Parathyroid adenoma (tissue), 2 donors: Measurements from ENCODE around the gene SLC9A8.

Source experiments
- H2AFZ ChIP-seq: fragments of 300-600 bp; sonication (generic); one replicate; pipeline ENCODE4 v1.7.0; 2017; ENCODE audit warnings: antibody characterized with exemption, mild to moderate bottlenecking
- H3K27ac ChIP-seq: fragments of 300-600 bp; sonication (generic); one replicate; pipeline ENCODE4 v1.7.0; 2017
- H3K27me3 ChIP-seq: fragments of 300-600 bp; sonication (generic); one replicate; pipeline ENCODE4 v1.7.0; 2017; ENCODE audit warnings: low read length; ENCODE audit not compliant: control insufficient read depth, insufficient read depth
- H3K36me3 ChIP-seq: fragments of 300-600 bp; sonication (generic); one replicate; pipeline ENCODE4 v1.7.0; 2017; ENCODE audit warnings: low read length; ENCODE audit not compliant: control insufficient read depth, insufficient read depth
- H3K4me1 ChIP-seq: fragments of 300-600 bp; sonication (generic); one replicate; pipeline ENCODE4 v1.7.0; 2017; ENCODE audit warnings: control low read depth
- H3K4me2 ChIP-seq: fragments of 300-600 bp; sonication (generic); one replicate; pipeline ENCODE4 v1.7.0; 2017; ENCODE audit warnings: low read length
- H3K4me3 ChIP-seq: fragments of 300-600 bp; sonication (generic); one replicate; pipeline ENCODE4 v1.7.0; 2017; ENCODE audit warnings: low read depth, low read length
- H3K79me2 ChIP-seq: fragments of 300-600 bp; sonication (generic); one replicate; pipeline ENCODE4 v1.7.0; 2017; ENCODE audit warnings: control low read depth
- H3K9ac ChIP-seq: fragments of 300-600 bp; sonication (generic); one replicate; pipeline ENCODE4 v1.7.0; 2017; ENCODE audit warnings: mild to moderate bottlenecking
- H3K9me3 ChIP-seq: fragments of 300-600 bp; sonication (generic); one replicate; pipeline ENCODE4 v1.7.0; 2017; ENCODE audit warnings: low read length; ENCODE audit not compliant: control insufficient read depth
- TF ChIP-seq, protein P1 (sequence below): fragments of 300-600 bp; sonication (generic); IDR thresholded peaks from one replicate; pipeline ENCODE4 v1.7.0; 2017; ENCODE audit warnings: antibody characterized with exemption, mild to moderate bottlenecking
- donor health status: primary hyperparathyroidism.

SLC9A8 gene

DNA sequence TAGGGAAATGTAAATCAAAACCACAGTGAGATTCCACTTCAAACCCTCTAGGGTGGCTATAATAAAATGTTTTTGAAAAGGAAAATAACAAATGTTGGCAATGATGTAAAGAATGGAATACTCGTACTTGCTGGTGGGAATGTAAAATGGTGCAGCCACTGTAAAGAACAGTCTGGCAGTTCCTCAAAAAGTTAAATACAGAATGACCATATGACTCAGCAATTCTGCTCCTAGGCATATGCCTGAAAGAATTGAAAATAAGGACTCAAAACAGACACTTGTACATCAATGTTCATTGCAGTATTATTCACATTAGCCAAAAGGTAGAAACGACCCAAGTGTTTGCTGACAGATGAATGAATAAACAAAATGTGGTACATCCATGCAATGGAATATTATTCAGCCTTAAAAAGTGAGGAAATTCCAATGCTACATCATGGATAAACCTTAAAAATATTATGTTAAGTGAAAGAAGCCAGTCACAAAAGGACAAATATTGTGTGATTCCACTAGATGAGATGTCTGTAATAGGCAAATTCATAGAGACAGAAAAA lies 113.3 kb downstream of the SLC9A8 start:
- TF ChIP-seq, protein P1, sequence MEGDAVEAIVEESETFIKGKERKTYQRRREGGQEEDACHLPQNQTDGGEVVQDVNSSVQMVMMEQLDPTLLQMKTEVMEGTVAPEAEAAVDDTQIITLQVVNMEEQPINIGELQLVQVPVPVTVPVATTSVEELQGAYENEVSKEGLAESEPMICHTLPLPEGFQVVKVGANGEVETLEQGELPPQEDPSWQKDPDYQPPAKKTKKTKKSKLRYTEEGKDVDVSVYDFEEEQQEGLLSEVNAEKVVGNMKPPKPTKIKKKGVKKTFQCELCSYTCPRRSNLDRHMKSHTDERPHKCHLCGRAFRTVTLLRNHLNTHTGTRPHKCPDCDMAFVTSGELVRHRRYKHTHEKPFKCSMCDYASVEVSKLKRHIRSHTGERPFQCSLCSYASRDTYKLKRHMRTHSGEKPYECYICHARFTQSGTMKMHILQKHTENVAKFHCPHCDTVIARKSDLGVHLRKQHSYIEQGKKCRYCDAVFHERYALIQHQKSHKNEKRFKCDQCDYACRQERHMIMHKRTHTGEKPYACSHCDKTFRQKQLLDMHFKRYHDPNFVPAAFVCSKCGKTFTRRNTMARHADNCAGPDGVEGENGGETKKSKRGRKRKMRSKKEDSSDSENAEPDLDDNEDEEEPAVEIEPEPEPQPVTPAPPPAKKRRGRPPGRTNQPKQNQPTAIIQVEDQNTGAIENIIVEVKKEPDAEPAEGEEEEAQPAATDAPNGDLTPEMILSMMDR: no peak
- no peak overlapping the region for H3K9ac ChIP-seq
- no peaks in the 10 kb centered on the region for H3K27me3 ChIP-seq
- H2AFZ ChIP-seq: no peak overlapping the region
- no peak overlapping the region for H3K4me3 ChIP-seq
- no peak overlapping the region for H3K4me2 ChIP-seq
- no peaks in the 10 kb centered on the region for H3K4me1 ChIP-seq
- H3K9me3 ChIP-seq: no peaks in the 10 kb centered on the region
- H3K79me2 ChIP-seq: no peaks in the 10 kb centered on the region
- no peaks in the 10 kb centered on the region for H3K36me3 ChIP-seq
- H3K27ac ChIP-seq: no peak overlapping the region

DNA sequence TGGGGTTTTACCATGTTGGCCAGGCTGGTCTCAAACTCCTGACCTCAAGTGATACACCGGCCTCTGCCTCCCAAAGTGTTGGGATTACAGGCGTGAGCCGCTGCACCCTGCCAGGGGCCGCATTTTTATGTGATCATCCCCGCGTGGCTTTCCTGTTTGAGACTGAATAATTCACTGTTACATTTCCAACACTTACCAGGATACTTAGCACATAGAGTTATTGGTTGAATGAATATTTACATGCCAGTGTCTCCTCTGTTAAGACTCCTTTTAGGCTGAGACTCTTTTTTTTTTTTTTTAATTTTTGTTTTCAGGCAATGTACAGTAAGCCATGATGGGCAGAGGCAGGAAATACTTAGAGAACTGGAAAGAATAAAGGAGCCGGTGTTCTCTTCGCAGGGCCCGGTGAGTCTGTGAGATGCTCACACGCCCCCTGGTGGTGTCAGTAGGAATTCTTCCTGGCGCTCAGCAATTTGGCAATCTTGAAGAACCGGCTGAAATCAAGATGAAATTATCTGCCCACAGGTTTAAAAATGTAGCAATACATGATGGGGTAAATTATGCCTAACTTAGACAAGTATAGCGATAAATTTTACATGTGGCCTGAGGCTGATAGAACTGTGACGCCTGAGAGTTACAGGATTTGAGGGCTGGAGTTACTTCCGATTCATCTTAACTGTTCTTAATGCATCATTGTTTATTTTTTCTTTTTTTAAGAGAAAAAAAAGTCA lies 115.9 kb downstream of the SLC9A8 start:
- Histone ChIP-seq H3K4me2 (peak overlapping the region; percentile 25), H2AFZ (peak overlapping the region; percentile 65), H3K27ac (no peak overlapping the region), H3K79me2 (no peaks in the 10 kb centered on the region), H3K4me1 (no peaks in the 10 kb centered on the region), H3K4me3 (no peak overlapping the region), H3K27me3 (no peaks in the 10 kb centered on the region), H3K9ac (no peak overlapping the region), H3K9me3 (no peaks in the 10 kb centered on the region), H3K36me3 (no peaks in the 10 kb centered on the region)
- TF ChIP-seq, protein P1: peak; percentile 95

DNA sequence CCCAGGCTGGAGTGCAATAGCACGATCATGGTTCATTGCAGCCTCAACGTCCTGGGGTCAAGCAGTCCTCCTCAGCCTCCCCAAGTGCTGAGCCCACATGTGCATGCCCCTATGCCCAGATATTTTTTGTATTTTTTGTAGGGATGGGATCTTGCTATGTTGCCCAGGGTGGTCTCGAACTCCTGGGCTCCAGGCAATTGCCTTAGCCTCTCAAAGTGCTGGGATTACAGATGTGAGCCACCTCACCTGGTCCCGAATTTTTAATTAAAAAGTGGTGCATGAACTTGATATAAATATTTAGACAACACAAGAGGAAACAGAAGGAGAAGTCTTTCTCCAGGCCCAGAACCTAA lies 116.5 kb downstream of the SLC9A8 start:
- no peak overlapping the region for H3K27ac ChIP-seq
- no peaks in the 10 kb centered on the region for H3K9me3 ChIP-seq
- no peak overlapping the region for H3K4me3 ChIP-seq
- H2AFZ ChIP-seq: peak overlapping the region; percentile 65
- H3K4me2 ChIP-seq: no peak overlapping the region
- no peaks in the 10 kb centered on the region for H3K4me1 ChIP-seq
- no peaks in the 10 kb centered on the region for H3K36me3 ChIP-seq
- no peak overlapping the region for H3K9ac ChIP-seq
- H3K27me3 ChIP-seq: no peaks in the 10 kb centered on the region
- no peaks in the 10 kb centered on the region for H3K79me2 ChIP-seq
- TF ChIP-seq, protein P1: no peak

DNA sequence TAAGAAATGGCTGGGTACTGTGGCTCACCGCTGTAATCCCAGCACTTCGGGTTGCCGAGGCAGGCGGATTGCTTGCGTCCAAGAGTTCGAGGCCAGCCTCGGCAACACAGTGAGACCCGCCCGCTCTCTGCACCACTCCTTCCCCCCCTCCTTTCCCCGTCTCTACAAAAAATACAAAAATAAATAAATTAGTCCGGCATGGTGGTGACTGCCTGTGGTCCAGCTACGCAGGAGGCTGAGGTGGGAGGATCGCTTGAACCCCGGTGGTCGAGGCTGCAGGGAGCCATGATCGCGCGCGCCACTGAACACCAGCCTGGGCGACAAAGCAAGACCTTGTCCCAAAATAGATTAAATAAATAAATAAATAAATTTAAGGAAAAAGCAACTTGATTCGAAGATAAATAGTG lies 123.1 kb downstream of the SLC9A8 start:
- H3K27me3 ChIP-seq: no peaks in the 10 kb centered on the region
- H2AFZ ChIP-seq: peak overlapping the region; percentile 87
- H3K27ac ChIP-seq: no peak overlapping the region
- H3K79me2 ChIP-seq: peaks cover 35% of the 10 kb centered on the region
- TF ChIP-seq, protein P1: no peak
- no peaks in the 10 kb centered on the region for H3K9me3 ChIP-seq
- H3K4me2 ChIP-seq: peak overlapping the region; percentile 95
- no peaks in the 10 kb centered on the region for H3K36me3 ChIP-seq
- H3K9ac ChIP-seq: no peak overlapping the region
- H3K4me3 ChIP-seq: no peak overlapping the region
- peaks cover 19% of the 10 kb centered on the region for H3K4me1 ChIP-seq
